Endothelial cell of umbilical vein (primary cell): ENCODE results near the gene GNB1L. TPM values are rescaled to one million over a fixed set of nuclear protein-coding genes. Genes with fewer than 3 reads are reported as not detected.

ENCODE experiments used
- BruUV-seq: library from RNA; stranded (reverse); fragments of 400-500 nt; replicated peaks from 2 replicates; lab custom pipeline; 2021; lab: Mats Ljungman, UMichigan
- CTCF ChIA-PET: fragments of 300-600, 350-600 bp; sonication (Branson Sonifier 250); formaldehyde crosslinking; loops from one replicate; lab custom pipeline; 2021; ENCODE audit warnings: antibody characterized with exemption, inconsistent platforms; lab: Charles Lee
- POLR2A ChIA-PET: fragments of 300-600, 350-600 bp; sonication (Branson Sonifier 250); formaldehyde crosslinking; loops from one replicate; lab custom pipeline; 2021; ENCODE audit warnings: antibody characterized with exemption, inconsistent platforms; lab: Charles Lee
- DNase-seq: peaks from one replicate; pipeline ENCODE4 v3.0.0-alpha.2; 2011; ENCODE audit warnings: low read depth, low spot score
- FAIRE-seq: peaks from 2 replicates; lab custom pipeline; 2011; peaks lifted over from hg19 to GRCh38; lab: Jason Lieb, UNC
- H2AFZ ChIP-seq: 2 replicates; pipeline ENCODE4 v1.6.0; 2012; ENCODE audit warnings: low read depth, low read length, control low read depth, inconsistent platforms
- H3K27ac ChIP-seq: 2 replicates; pipeline ENCODE4 v1.5.1; 2011; ENCODE audit warnings: low read depth, mild to moderate bottlenecking, control low read depth, low read length, moderate library complexity; ENCODE audit not compliant: insufficient read depth
- H3K27me3 ChIP-seq, 2 experiments: 2 replicates each; pipeline versions ENCODE4 v1.6.0 to v1.6.1; 2011; ENCODE audit warnings: low read length in 2 of 2, mixed read lengths in 1 of 2; ENCODE audit not compliant: control insufficient read depth in 2 of 2, insufficient read depth in 2 of 2
- H3K36me3 ChIP-seq, 2 experiments: 2 replicates in 1 of 2; 3 replicates in 1 of 2; pipeline ENCODE4 v1.5.1; 2011; ENCODE audit warnings: low read length in 2 of 2, mild to moderate bottlenecking in 1 of 2, moderate library complexity in 1 of 2; ENCODE audit not compliant: control insufficient read depth in 2 of 2, insufficient read depth in 2 of 2; ENCODE audit errors: extremely low read depth in 1 of 2
- H3K4me1 ChIP-seq: 3 replicates; pipeline ENCODE4 v1.5.1; 2011; ENCODE audit warnings: mild to moderate bottlenecking, low read length; ENCODE audit not compliant: control insufficient read depth, insufficient read depth; ENCODE audit errors: extremely low read depth
- H3K4me2 ChIP-seq: 2 replicates; pipeline ENCODE4 v1.6.1; 2011; ENCODE audit warnings: low read length, control low read depth, mixed read lengths; ENCODE audit not compliant: insufficient read depth
- H3K4me3 ChIP-seq, 3 experiments: fragments of 200-600 bp in 1 of 3; sonication (generic), shearing (Covaris generic) in 1 of 3; replicated peaks in 1 of 3; 2 replicates each; pipeline ENCODE4 v1.5.1; 2011 to 2016; ENCODE audit warnings: control low read depth in 3 of 3, low read length in 3 of 3, mild to moderate bottlenecking in 2 of 3, inconsistent platforms in 1 of 3, low read depth in 1 of 3, moderate library complexity in 1 of 3; ENCODE audit not compliant: insufficient read depth in 1 of 3
- H3K79me2 ChIP-seq: 2 replicates; pipeline ENCODE4 v1.6.0; 2012; ENCODE audit warnings: low read length, inconsistent platforms; ENCODE audit not compliant: control insufficient read depth, insufficient read depth
- H3K9ac ChIP-seq: replicated peaks from 2 replicates; pipeline ENCODE3; 2011; ENCODE audit warnings: low read length, control low read depth; ENCODE audit not compliant: insufficient read depth; ENCODE audit errors: extremely low read depth
- H3K9me1 ChIP-seq: replicated peaks from 3 replicates; pipeline ENCODE4 v1.6.0; 2011; ENCODE audit warnings: mild to moderate bottlenecking, low read length; ENCODE audit not compliant: control insufficient read depth, insufficient read depth; ENCODE audit errors: extremely low read depth
- H3K9me3 ChIP-seq: replicated peaks from 2 replicates; pipeline ENCODE4 v1.5.1; 2012; ENCODE audit warnings: low read length, inconsistent platforms; ENCODE audit not compliant: control insufficient read depth, insufficient read depth
- H4K20me1 ChIP-seq: replicated peaks from 2 replicates; pipeline ENCODE3; 2011; ENCODE audit warnings: mild to moderate bottlenecking, low read length; ENCODE audit not compliant: control insufficient read depth, insufficient read depth; ENCODE audit errors: extremely low read depth
- EZH2 ChIP-seq: IDR thresholded peaks from 2 replicates; pipeline ENCODE4 v1.6.1; 2012; ENCODE audit warnings: borderline replicate concordance, low read depth, mild to moderate bottlenecking, moderate library complexity, low read length, inconsistent platforms; ENCODE audit not compliant: severe bottlenecking
- FOS ChIP-seq: IDR thresholded peaks from 2 replicates; pipeline ENCODE4 v1.6.1; 2011; ENCODE audit warnings: mild to moderate bottlenecking, low read length, moderate library complexity, borderline replicate concordance; ENCODE audit not compliant: insufficient read depth
- GATA2 ChIP-seq: IDR thresholded peaks from 2 replicates; pipeline ENCODE4 v1.7.0; 2011; ENCODE audit warnings: low read depth, mild to moderate bottlenecking, moderate library complexity, mixed read lengths, low read length; ENCODE audit not compliant: insufficient read length, insufficient read depth
- JUN ChIP-seq: IDR thresholded peaks from 2 replicates; pipeline ENCODE4 v1.6.1; 2011; ENCODE audit warnings: borderline replicate concordance, low read depth; ENCODE audit not compliant: insufficient read length, insufficient read depth
- MYC ChIP-seq: IDR thresholded peaks from one replicate; pipeline ENCODE4 v1.6.1; 2011; ENCODE audit warnings: mild to moderate bottlenecking, low read depth, low read length
- POLR2A ChIP-seq: IDR thresholded peaks from 2 replicates; pipeline ENCODE4 v1.6.1; 2012; ENCODE audit warnings: low read depth, mild to moderate bottlenecking, control low read depth, low read length
- POLR2AphosphoS5 ChIP-seq: IDR thresholded peaks from 2 replicates; pipeline ENCODE4 v1.6.1; 2012; ENCODE audit warnings: low read depth, mild to moderate bottlenecking, control low read depth, low read length, moderate library complexity; ENCODE audit not compliant: insufficient read depth
- dilution Hi-C: fragments of 300-500 bp; cut with MboI; formaldehyde crosslinking; loops from one replicate; pipeline ENCODE4 v1.15.0; 2019; ENCODE audit warnings: low sequenced_read_pairs; ENCODE audit not compliant: extremely low pct_ligation_motif_present
- intact Hi-C: fragments of 100-400 bp; cut with micrococcal nuclease; formaldehyde crosslinking; loops from one replicate; pipeline ENCODE4 v1.10.0; 2022
- polyA plus RNA-seq, 4 experiments: library from polyadenylated mRNA; depleted of rRNA in 3 of 4; stranded (reverse) in 3 of 4; unstranded in 1 of 4; fragments of >200 nt; gene quantifications; 2 replicates each; pipeline versions ENCODE4 v1.2.1 to v1.2.3, GENCODE V29; 2011 to 2012; ENCODE audit warnings: missing spikeins in 1 of 4
- total RNA-seq: library from RNA; stranded (reverse); gene quantifications from 2 replicates; pipeline ENCODE4 v1.2.3, GENCODE V29; 2021
- TF ChIP-seq, protein P1 (sequence below), 2 donors: IDR thresholded peaks; 1 replicate in 1 of 2; 2 replicates in 1 of 2; pipeline ENCODE4 v1.5.1; 2011; ENCODE audit warnings: low read length in 2 of 2, mild to moderate bottlenecking in 2 of 2, moderate library complexity in 2 of 2, control low read depth in 1 of 2, inconsistent platforms in 1 of 2, low read depth in 1 of 2; ENCODE audit not compliant: insufficient read depth in 1 of 2; ENCODE audit errors: extremely low read depth in 1 of 2
- TF ChIP-seq, protein P2 (sequence below): IDR thresholded peaks from 2 replicates; pipeline ENCODE4 v1.6.1; 2011; ENCODE audit not compliant: insufficient read depth, insufficient read length

Gene GNB1L
- total and polyA plus RNA-seq, 2 donors (not counting 3 experiments of a cell fraction or from before 2014, with no cell fraction given), result 5.4 to 5.9 TPM

DNA sequence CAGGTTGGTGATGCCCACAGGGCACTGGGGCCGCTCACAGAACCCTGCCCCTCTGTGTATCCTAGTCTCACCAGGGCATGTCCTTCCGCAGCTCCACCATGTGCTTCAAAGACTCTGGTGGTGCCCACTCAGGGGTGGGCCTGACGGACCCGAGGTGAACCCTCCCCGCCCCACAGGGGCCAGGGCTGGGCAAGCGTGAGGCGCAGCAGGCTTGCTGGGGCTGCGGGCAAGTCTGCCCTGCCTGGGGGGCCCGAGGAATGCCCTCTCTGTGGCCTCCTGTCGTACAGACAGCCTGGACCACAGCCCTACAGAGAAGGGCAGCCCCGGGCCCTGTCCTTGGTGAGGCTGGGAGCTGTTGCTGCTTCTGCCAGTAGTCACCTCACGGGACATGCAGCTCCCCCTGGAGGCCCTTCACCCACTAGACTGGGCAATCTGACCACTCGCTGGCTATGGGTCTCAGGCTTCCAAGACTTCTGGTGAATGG is 53.9 kb downstream of the GNB1L start:
- Histone ChIP-seq H2AFZ (no peak overlapping the region), H3K9ac (no peak overlapping the region), H3K9me3 (no peaks in the 10 kb centered on the region), H3K27me3 (no peaks in the 10 kb centered on the region), H3K4me1 (peaks cover 2% of the 10 kb centered on the region), H3K36me3 (no peaks in the 10 kb centered on the region), H3K9me1 (no peaks in the 10 kb centered on the region), H4K20me1 (no peaks in the 10 kb centered on the region), H3K27ac (no peak overlapping the region), H3K4me3 (no peak overlapping the region), H3K4me2 (no peak overlapping the region), H3K79me2 (no peaks in the 10 kb centered on the region)
- DNase-seq (peak; percentile 29), FAIRE-seq (peak; percentile 18)
- ChIA-PET CTCF (interaction anchor here (0.6 to 3.2 kb wide), 19 partner anchors 9 to 110 kb away, joined by 3 to 25 read pairs (median 4); partner anchors contain the start of genes GNB1L and RTL10), POLR2A (interaction anchor here (0.7 kb wide), 1 partner anchor 18 kb away, joined by 4 read pairs; no protein-coding TSS in a partner anchor)
- no TSS peak for BruUV-seq
- intact Hi-C loops, result loop anchor here (2.0 kb wide), 1 partner anchor 70 kb away; no protein-coding TSS in a partner anchor
- TF ChIP-seq, protein P1, sequence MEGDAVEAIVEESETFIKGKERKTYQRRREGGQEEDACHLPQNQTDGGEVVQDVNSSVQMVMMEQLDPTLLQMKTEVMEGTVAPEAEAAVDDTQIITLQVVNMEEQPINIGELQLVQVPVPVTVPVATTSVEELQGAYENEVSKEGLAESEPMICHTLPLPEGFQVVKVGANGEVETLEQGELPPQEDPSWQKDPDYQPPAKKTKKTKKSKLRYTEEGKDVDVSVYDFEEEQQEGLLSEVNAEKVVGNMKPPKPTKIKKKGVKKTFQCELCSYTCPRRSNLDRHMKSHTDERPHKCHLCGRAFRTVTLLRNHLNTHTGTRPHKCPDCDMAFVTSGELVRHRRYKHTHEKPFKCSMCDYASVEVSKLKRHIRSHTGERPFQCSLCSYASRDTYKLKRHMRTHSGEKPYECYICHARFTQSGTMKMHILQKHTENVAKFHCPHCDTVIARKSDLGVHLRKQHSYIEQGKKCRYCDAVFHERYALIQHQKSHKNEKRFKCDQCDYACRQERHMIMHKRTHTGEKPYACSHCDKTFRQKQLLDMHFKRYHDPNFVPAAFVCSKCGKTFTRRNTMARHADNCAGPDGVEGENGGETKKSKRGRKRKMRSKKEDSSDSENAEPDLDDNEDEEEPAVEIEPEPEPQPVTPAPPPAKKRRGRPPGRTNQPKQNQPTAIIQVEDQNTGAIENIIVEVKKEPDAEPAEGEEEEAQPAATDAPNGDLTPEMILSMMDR (IDR thresholded peaks at IDR 0.05; ENCODE audit: extremely low read depth in 1 of 2, insufficient read depth in 1 of 2, low read depth in 1 of 2, low read length in 2 of 2), result peak; percentile 24 to 65
- TF ChIP-seq MYC, result no peak
- dilution Hi-C loops, result no loop called here

DNA sequence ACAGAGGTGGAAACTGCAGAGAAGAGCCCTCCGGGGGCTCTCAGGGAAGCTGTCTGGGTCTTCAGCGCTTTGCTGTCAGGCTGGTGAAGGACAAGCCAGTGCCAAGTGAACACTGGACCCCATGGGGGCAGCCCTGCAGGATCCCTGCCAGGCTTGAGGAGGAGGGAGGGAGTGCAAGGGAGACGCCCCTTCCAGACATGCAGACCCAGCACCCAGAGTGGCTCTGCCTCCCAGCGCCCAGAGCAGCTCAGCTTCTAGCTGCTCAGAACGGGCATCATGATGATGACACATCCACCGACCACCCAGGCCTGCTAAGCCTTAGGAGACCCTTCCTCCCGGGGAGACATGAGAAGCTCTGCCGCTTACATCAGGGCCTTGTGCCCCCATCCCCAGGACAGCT is 54.4 kb downstream of the GNB1L start:
- BruUV-seq, result no TSS peak
- H3K9me3 ChIP-seq, result no peaks in the 10 kb centered on the region
- H2AFZ ChIP-seq, result no peak overlapping the region
- no peaks in the 10 kb centered on the region for H4K20me1 ChIP-seq
- ChIA-PET CTCF (interaction anchor here (0.6 to 3.2 kb wide), 19 partner anchors 9 to 110 kb away, joined by 3 to 25 read pairs (median 4); partner anchors contain the start of genes GNB1L and RTL10), POLR2A (no interaction called here)
- no peaks in the 10 kb centered on the region for H3K79me2 ChIP-seq
- H3K4me3 ChIP-seq, result no peak overlapping the region
- no peaks in the 10 kb centered on the region for H3K4me1 ChIP-seq
- H3K36me3 ChIP-seq, result no peaks in the 10 kb centered on the region
- dilution Hi-C loops (no loop called here), intact Hi-C loops (loop anchor here (2.0 kb wide), 1 partner anchor 70 kb away; no protein-coding TSS in a partner anchor)
- H3K9ac ChIP-seq, result no peak overlapping the region
- H3K9me1 ChIP-seq, result no peaks in the 10 kb centered on the region
- DNase-seq (no peak), FAIRE-seq (no peak)
- TF ChIP-seq, protein P2, sequence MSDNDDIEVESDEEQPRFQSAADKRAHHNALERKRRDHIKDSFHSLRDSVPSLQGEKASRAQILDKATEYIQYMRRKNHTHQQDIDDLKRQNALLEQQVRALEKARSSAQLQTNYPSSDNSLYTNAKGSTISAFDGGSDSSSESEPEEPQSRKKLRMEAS, result no peak
- TF ChIP-seq, protein P1 (IDR thresholded peaks at IDR 0.05; ENCODE audit: extremely low read depth in 1 of 2, insufficient read depth in 1 of 2, low read depth in 1 of 2, low read length in 2 of 2), result no peak
- TF ChIP-seq POLR2A, result no peak
- no peak for TF ChIP-seq POLR2AphosphoS5
- no peak for TF ChIP-seq JUN
- no peak for TF ChIP-seq MYC
- no peak for TF ChIP-seq FOS
- no peak for TF ChIP-seq EZH2
- no peak for TF ChIP-seq GATA2
- H3K27ac ChIP-seq, result no peak overlapping the region
- no peak overlapping the region for H3K4me2 ChIP-seq
- H3K27me3 ChIP-seq, result no peaks in the 10 kb centered on the region
